Panc1 (cell line): Measurements from ENCODE around the gene YY2. TPM values are rescaled to one million over a fixed set of nuclear protein-coding genes. Genes with fewer than 3 reads are reported as not detected.

Experiments used
- ATAC-seq: fragments of 200-7000 bp; cut with Tn5 transposase; 2 replicates; pipeline ENCODE4 v1.9.1; 2020; ENCODE audit warnings: mild to moderate bottlenecking, moderate library complexity
- BruUV-seq: library from RNA; stranded (reverse); fragments of 400-500 nt; replicated peaks from 2 replicates; lab custom pipeline; 2021; lab: Mats Ljungman, UMichigan
- CTCF ChIA-PET: fragments of 300-600 bp; sonication (Branson Sonifier 250); formaldehyde crosslinking; loops from one replicate; lab custom pipeline; 2022; ENCODE audit warnings: antibody characterized with exemption; lab: Charles Lee
- POLR2A ChIA-PET: fragments of 300-600 bp; sonication (Branson Sonifier 250); formaldehyde crosslinking; loops from one replicate; lab custom pipeline; 2022; ENCODE audit warnings: antibody characterized with exemption; lab: Charles Lee
- DNase-seq: peaks from one replicate; pipeline ENCODE4 v3.0.0-alpha.2; 2010; ENCODE audit warnings: low read depth, low spot score
- H3K27ac ChIP-seq: 2 replicates; pipeline ENCODE4 v1.5.1; 2011; ENCODE audit warnings: mild to moderate bottlenecking, low read length, inconsistent platforms
- H3K27me3 ChIP-seq: fragments of 200-500 bp; sonication (Bioruptor generic); 2 replicates; pipeline ENCODE4 v1.6.0; 2014; ENCODE audit warnings: low read length, inconsistent platforms; ENCODE audit not compliant: control insufficient read depth, insufficient read depth
- H3K36me3 ChIP-seq: fragments of 200-500 bp; sonication (Bioruptor generic); 2 replicates; pipeline ENCODE4 v1.5.1; 2014; ENCODE audit warnings: inconsistent platforms, mild to moderate bottlenecking, low read length, moderate library complexity; ENCODE audit not compliant: control insufficient read depth, insufficient read depth
- H3K4me1 ChIP-seq: 2 replicates; pipeline ENCODE4 v1.5.1; 2011; ENCODE audit warnings: inconsistent platforms, mild to moderate bottlenecking, low read length, moderate library complexity; ENCODE audit not compliant: control insufficient read depth, insufficient read depth
- H3K4me3 ChIP-seq, 2 experiments: 2 replicates each; pipeline ENCODE4 v1.5.1; 2011 to 2012; ENCODE audit warnings: low read depth in 2 of 2, low read length in 2 of 2, mild to moderate bottlenecking in 2 of 2, inconsistent platforms in 1 of 2, moderate library complexity in 1 of 2
- H3K9me3 ChIP-seq: fragments of 200-500 bp; sonication (Bioruptor generic); 2 replicates; pipeline ENCODE4 v1.5.1; 2014; ENCODE audit warnings: low read depth, mild to moderate bottlenecking, inconsistent platforms, low read length, moderate library complexity; ENCODE audit not compliant: control insufficient read depth, insufficient read depth
- CTCF ChIP-seq: fragments of 450-650 bp; IDR thresholded peaks from 2 replicates; pipeline ENCODE4 v1.5.1; 2017; ENCODE audit warnings: mild to moderate bottlenecking
- POLR2AphosphoS5 ChIP-seq: IDR thresholded peaks from 2 replicates; pipeline ENCODE4 v1.6.1; 2012; ENCODE audit warnings: mild to moderate bottlenecking, low read depth, low read length, moderate library complexity
- REST ChIP-seq, 2 experiments: IDR thresholded peaks; 2 replicates each; pipeline ENCODE4 v1.6.1; 2011 to 2012; ENCODE audit warnings: low read depth in 2 of 2, control low read depth in 1 of 2, low read length in 1 of 2, mild to moderate bottlenecking in 1 of 2, moderate library complexity in 1 of 2; ENCODE audit not compliant: insufficient read depth in 1 of 2
- SIN3A ChIP-seq: IDR thresholded peaks from 2 replicates; pipeline ENCODE4 v1.6.1; 2012; ENCODE audit warnings: low read depth, mild to moderate bottlenecking, low read length, moderate library complexity, borderline replicate concordance; ENCODE audit not compliant: insufficient read depth
- TCF7L2 ChIP-seq: IDR thresholded peaks from 2 replicates; pipeline ENCODE4 v1.6.1; 2011; ENCODE audit warnings: mild to moderate bottlenecking, low read depth, low read length, inconsistent platforms
- in situ Hi-C: cut with HindIII; loops from 2 replicates; pipeline ENCODE4 v1.10.0; 2016; ENCODE audit warnings: low sequenced_read_pairs, low pct_unique_long_range_greater_than_20kb
- intact Hi-C: fragments of 100-400 bp; cut with micrococcal nuclease; formaldehyde crosslinking; loops from one replicate; pipeline ENCODE4 v1.10.0; 2022; ENCODE audit not compliant: unreplicated experiment
- total RNA-seq: library from RNA; stranded (reverse); gene quantifications from one replicate; pipeline ENCODE4 v1.2.1, GENCODE V29; 2021; ENCODE audit not compliant: unreplicated experiment

YY2 gene
- total RNA-seq, 1 experiment from 2014 or later, result 2.0 TPM

GRCh38 chrX:21847342-21847741 is 8.4 kb upstream of the YY2 start:
- BruUV-seq, result no TSS peak
- TF ChIP-seq CTCF (no peak), REST (IDR thresholded peaks at IDR 0.05; ENCODE audit: insufficient read depth in 1 of 2, low read depth in 2 of 2, low read length in 1 of 2) (no peak), TCF7L2 (no peak), SIN3A (no peak), POLR2AphosphoS5 (no peak)
- Histone ChIP-seq H3K27ac (no peak overlapping the region), H3K4me1 (no peaks in the 10 kb centered on the region), H3K36me3 (peaks cover 3% of the 10 kb centered on the region; the same call in 1 of the 2 replicates), H3K9me3 (no peaks in the 10 kb centered on the region), H3K27me3 (no peaks in the 10 kb centered on the region), H3K4me3 (no peak overlapping the region)
- DNase-seq (no peak), ATAC-seq (no peak)
- intact Hi-C loops, result no loop called here
- ChIA-PET POLR2A (no interaction called here), CTCF (no interaction called here)
- in situ Hi-C loops, result no loop called here

GRCh38 chrX:21853578-21853977 is 2.2 kb upstream of the YY2 start:
- ChIA-PET CTCF (no interaction called here), POLR2A (no interaction called here)
- no peak for ATAC-seq
- no peak overlapping the region for H3K4me3 ChIP-seq
- no peaks in the 10 kb centered on the region for H3K27me3 ChIP-seq
- TF ChIP-seq SIN3A (no peak), POLR2AphosphoS5 (no peak), REST (IDR thresholded peaks at IDR 0.05; ENCODE audit: insufficient read depth in 1 of 2, low read depth in 2 of 2, low read length in 1 of 2) (no peak), TCF7L2 (no peak), CTCF (no peak)
- intact Hi-C loops, result no loop called here
- BruUV-seq, result no TSS peak
- no peak for DNase-seq
- no peak overlapping the region for H3K27ac ChIP-seq
- in situ Hi-C loops, result no loop called here
- no peaks in the 10 kb centered on the region for H3K4me1 ChIP-seq
- H3K9me3 ChIP-seq, result no peaks in the 10 kb centered on the region
- H3K36me3 ChIP-seq, result no peaks in the 10 kb centered on the region; the same call in 1 of the 2 replicates
